ENCODE results near the gene WSCD2.
"Not testable (repeated sequence)": the region's sequence is repeated elsewhere in the genome, so short reads cannot be mapped to it uniquely, and the experiment has no call there.

Gene WSCD2

DNA sequence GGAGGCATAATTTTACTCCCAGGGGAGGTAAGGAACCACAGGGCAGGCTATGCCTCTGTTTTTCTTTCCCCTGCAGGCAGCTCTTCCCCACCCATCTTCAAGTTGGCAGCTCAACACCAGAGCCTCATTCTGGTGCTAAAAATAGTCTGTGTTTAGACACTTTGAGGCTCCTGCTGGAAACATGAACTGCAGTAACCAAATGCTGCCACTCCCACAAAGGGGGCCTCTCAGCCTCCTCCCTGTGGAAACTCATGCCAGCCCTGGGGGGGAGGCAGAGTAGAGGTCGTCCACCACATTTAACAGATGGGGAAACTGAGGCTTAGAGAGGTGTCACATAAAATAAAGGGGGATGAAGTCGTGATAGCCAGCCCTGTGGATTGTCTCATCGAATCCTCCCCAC lies 61.4 kb downstream of the WSCD2 start:
- DNase-seq (ENCODE audit: insufficient read length, low spot score) (no peak), FAIRE-seq (no peak)

DNA sequence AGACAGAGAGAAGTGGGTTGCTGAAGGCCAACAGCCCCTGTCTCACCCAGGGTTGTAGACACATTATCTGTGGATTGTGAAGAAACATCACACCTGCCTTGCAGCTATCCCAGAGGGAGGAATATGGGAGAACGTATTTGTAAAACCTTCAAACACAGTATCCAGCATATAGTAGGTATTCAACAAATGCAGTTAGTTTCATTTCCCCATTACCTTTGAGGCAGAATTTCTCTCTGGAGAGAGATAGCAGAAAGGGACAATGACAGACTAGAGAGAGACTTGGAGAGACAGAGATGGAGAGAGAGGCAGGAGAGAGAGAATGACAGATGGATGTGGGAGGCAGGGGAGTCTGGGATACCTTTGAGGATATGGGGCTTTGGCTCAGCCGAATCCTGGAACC lies 62.0 kb downstream of the WSCD2 start:
- FAIRE-seq (no peak), DNase-seq (ENCODE audit: insufficient read length, low spot score) (no peak)

DNA sequence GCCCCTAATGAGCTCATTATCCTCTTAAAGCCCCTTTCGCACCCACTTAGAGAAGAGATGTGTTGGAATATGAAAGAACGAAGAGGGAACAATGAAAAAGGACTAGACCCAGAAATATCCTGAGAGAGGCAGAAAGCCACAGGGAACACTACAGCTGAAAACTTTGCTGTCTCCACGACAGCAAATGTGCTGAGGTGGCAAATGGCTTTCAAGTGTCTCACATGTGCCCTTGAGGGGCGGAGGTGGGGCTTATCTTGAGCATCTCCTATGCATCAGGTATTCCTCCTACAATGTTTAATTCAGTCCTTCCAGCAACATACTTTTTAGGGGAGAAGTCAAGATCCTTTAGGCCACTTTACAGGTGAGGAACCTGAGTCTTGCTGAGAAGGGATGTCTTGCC lies 62.9 kb downstream of the WSCD2 start:
- no peak for FAIRE-seq
- no peak for DNase-seq (ENCODE audit: insufficient read length, low spot score)

DNA sequence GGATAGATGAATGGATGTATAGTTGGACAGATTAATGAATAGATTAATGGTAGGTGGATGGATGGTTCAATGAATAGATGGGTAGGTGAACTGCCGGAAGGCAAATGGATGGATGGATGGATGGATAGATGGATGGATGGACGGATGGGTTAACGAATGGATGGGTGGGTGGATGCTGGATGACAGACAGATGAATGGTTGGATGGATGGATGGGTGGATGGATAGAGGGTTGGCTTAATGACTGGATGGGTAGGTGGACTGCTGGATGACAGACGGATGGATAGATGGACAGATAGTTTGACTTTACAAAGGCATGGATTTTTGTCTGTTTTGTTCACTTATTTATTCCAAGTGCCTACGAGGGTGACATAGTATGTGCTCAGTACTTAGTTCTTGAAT lies 64.4 kb downstream of the WSCD2 start:
- FAIRE-seq = no peak
- DNase-seq (ENCODE audit: insufficient read length, low spot score) = no peak

DNA sequence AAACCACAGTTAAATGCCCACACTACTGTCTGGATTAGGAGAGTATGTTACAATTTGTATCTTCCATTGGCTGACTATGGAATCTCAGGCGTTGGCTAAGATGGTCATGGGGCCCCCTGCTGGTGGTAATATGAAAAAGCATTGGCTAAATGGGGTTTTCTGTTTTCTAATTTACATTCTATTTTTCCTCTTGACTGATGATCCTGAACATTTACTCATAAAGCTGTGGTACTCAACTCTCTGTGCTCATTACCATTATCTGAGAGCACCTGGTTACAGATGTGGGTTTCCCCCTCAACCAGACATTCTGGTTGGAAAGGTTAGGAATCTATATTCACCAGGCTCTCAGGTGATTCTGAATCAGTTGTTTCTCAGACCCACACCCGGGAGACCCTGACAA lies 64.8 kb downstream of the WSCD2 start:
- DNase-seq (ENCODE audit: insufficient read length, low spot score) (peak; percentile 35), FAIRE-seq (no peak)

DNA sequence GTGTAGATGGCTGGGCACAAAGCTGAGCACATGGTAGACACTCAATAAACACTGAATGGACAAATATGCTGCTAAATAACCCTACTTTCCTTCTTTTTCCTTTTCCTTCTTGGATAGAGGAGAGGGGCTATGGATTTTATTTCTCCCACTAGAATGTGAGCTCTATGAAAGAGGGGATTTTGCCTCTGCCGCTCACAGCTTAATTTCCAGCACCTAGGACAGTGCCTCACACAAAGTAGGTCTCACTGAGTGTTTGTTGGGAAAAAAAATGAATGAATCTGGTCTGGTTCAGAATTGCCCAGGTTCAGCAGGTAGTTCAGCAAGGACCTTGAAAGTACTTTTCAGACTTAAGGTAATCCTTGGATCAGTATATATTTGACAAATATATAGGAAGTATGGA lies 65.5 kb downstream of the WSCD2 start:
- DNase-seq (ENCODE audit: insufficient read length, low spot score) (no peak), FAIRE-seq (no peak)

DNA sequence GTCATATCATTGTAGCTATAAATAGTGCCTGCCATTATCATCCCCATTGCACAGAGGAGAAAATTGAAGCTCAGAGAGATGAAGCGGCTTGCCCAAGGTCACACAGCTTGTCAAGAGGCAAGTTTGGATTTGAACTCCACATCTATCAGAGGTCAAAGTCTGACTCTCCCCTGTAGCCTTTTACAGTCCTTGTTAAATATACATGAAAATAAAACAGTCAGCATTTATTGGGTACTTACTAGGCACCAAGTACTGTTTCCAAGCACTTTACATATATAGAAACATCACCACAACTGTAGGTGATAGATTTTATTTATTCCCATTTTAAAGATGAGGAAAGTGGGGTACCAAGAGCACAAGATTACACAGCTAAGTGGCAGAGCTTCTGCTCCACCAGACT lies 67.2 kb downstream of the WSCD2 start:
- DNase-seq (ENCODE audit: insufficient read length, low spot score) = no peak
- no peak for FAIRE-seq

DNA sequence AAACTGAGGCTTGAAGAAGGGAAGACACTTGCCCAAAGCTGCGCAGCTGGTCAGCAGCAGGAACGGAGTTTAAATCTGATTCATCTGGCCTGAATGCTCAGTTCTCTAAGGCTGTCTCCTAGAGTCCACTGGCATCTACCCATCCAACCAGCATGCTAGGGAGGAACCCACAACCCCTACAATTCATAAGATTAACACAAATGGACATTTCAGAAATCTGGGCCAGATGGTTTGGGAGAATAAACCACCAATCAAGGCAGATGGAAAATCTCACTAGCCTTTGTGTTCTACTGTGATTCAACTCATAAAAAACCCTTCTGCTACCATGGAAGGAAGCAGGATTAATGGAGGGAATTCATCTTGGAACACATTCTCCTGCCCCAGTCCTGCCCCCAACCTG lies 67.8 kb downstream of the WSCD2 start:
- DNase-seq (ENCODE audit: insufficient read length, low spot score) = no peak
- no peak for FAIRE-seq

DNA sequence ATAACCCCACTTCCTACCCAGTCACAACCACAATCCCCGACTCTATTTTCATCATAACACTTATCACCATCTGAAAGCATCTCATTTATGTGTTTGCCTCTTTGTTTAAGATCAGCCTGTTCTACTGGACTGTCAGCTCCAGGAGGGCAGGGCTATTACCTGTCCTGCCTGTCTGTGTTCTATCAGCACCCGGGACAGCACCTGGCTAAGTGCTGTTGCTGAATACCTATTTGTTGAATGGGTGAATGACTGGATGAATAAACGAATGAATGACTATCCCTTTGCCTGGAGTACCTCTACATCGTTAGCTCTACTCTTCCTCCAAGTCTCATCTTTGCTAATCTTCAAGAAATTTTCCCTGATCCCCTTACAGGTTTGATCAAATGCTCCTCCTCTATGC lies 69.0 kb downstream of the WSCD2 start:
- FAIRE-seq (no peak), DNase-seq (ENCODE audit: insufficient read length, low spot score) (no peak)

DNA sequence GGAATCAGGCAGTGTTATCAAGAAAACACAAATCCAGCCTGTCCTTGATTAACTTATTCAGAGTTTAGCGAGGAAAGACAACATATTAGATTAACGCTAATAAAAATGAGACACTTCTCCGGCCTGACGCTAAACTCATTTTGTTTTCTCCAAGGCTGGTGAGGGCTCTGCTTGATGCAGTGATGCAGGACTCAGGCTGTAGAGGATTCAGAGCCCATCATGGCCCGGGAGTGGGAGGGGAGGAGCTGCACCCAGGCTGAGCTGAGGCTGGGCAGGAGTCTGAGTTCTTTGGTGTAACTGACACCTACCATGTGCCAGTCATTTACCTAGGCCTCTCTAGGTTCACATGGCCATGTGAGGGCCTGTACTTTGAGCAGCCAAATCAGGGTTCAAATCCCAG lies 70.0 kb downstream of the WSCD2 start:
- FAIRE-seq = no peak
- no peak for DNase-seq (ENCODE audit: insufficient read length, low spot score)

DNA sequence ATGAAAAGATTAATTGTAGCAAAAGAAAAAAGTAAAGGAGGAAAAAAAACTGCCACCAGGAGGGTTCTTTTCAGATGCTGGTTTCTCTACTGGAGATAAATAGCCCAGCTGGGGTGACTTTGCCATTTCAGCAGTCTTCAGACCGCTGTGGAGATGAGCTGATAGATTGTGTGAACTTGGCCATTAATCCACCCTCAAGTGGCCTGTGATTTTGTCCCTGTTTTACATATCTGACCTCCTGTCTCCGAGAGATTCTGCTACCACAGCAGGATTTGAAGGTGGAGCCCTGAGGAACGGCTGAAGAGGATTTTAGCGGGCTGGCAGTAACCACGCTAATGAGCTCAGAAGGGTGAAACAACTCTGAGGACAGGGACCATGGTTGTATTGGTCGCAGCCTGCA lies 72.7 kb downstream of the WSCD2 start:
- no peak for DNase-seq (ENCODE audit: insufficient read length, low spot score)

DNA sequence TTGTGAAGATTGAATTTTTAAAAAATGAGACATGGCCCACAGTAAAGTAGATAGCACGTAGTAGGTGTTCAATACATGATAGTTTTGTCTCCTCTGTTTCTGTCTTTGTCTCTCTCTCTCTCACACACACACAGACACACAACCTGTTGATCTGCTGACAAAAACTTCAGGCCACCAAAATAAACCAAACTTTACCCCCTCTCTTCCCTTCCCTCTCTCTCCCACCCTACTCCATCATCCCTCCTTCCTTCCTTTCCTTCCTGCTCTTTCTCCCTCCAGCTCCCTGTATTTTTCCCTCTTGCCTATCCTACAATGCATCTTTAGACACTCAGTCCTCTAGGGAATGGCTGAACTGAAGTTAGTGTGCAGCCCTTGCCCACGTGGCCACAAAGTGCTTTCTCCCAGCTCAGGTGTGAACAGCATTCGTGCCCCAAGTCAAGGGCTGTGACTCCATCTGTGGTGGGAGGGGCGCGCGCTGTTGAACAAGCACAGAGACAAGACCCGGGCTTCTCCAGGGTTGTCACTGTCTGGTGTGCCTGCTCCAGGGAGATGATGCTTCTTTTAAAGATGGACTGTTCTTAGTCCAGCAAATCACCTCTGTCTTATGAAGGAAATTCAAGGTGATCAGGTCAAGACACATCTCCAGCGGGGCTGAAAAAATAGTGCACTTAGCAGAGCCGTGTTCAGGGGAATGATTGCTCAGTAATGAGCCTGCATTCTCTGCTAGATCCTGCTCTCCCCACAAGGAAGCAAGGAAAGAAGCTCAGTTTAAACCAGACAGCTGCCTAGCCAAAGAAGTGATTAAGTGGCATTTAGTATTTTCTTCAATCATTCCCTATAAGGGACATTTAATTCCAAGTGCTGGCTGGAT lies 75.3 kb downstream of the WSCD2 start:
- FAIRE-seq (no peak), DNase-seq (ENCODE audit: insufficient read length, low spot score) (no peak)

More for the DNA sequence above, 72.7 kb downstream of the WSCD2 start:
- FAIRE-seq = no peak

DNA sequence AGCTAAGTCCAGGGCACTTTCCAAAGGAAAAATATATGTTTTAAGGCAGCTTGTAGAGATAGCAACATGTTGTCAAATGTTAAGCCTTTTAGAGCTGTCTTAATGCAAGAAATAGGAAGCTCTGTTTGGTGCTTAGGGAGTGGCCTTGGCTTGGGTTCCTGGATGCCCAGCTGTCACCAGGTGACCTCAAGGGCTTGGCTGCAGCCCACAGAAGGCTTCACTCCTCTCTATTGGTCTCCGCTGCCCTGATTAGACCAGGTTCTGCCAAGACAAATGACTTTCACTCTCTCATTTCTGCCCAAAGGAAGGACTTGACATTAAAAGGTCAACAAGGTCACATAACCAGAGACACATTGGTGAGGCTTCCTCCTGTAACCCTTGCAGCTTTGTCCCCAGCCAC lies 76.8 kb downstream of the WSCD2 start:
- no peak for DNase-seq (ENCODE audit: insufficient read length, low spot score)
- no peak for FAIRE-seq

DNA sequence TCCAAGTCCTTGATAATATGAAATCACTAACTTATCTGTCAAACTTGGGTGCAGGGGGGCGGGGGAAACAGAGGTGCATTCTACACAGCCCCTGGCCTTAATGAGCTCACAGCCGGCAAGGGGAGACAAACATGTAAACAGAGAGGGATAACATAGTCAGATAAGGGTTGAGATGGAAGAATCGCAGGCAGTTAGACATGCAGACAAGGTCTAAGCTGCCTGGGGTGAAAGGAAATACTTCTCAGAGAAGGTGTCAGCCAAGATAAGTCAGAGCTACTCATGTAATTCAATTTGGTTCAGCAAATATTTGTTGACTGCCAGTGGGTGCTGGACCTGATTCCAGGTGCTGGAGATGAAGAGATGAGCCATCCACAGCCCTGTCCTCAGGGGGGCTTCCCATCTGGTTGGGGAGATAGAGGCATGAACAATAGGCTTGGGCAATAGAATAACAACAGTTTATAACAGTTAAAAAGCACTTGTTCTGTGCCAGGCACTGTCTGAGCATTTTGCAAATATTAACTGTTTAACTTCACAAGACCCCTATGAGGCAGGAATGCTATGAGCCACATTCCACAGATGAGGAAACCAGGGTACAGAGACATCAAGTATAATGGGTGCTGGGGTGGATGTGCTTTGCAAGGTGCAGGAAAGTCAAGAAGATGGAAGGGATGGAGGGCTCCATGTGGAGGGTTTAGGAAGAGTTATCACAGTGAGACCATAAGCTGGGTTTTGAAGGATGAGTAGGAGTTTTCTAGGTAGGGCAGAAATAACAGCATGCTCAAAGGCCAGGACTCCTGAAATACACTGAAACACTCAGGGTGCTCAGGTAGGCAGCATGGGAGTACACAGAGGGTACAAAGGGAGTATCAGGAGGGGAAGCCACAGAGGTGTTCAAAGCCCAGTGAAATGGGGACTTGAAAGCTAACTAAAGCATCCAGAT lies 79.0 kb downstream of the WSCD2 start:
- DNase-seq (ENCODE audit: insufficient read length, low spot score) (no peak), FAIRE-seq (no peak)

DNA sequence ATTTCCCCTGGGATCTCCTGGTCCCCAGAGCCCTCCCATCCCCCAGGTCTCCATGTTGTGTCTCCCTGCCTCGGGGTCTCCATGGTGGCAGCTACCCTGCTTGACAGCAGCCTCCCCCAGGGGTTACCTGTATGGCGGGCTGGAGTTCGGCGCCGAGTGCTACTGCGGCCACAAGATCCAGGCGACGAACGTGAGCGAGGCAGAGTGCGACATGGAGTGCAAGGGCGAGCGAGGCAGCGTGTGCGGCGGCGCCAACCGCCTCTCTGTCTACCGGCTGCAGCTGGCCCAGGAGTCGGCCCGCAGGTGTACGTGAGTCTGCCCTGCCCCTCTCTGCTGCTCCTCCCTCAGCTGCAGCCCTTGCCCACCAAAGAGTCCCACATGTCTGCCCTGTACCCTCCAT lies 80.9 kb downstream of the WSCD2 start:
- DNase-seq (ENCODE audit: insufficient read length, low spot score) = no peak
- no peak for FAIRE-seq

DNA sequence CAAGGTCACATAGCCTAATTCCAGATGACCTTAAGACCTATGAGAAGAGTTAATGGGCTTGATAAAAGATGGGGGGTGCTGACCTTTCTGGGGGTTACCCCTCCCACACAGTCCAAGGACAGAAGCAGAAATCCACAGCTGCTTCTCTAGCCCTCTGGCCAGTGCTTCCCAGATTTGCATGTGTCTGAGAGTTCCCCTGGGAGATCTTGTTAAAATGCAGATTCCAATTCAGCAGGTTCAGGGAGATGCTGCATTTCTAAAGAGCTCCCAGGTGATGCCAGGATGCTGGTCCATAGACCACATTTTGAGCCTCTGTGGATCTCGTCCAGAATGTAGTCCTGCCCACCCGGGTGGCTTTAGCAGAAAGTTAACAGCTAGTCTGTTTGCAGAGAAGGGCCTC lies 82.1 kb downstream of the WSCD2 start:
- no peak for DNase-seq (ENCODE audit: insufficient read length, low spot score)
- no peak for FAIRE-seq

DNA sequence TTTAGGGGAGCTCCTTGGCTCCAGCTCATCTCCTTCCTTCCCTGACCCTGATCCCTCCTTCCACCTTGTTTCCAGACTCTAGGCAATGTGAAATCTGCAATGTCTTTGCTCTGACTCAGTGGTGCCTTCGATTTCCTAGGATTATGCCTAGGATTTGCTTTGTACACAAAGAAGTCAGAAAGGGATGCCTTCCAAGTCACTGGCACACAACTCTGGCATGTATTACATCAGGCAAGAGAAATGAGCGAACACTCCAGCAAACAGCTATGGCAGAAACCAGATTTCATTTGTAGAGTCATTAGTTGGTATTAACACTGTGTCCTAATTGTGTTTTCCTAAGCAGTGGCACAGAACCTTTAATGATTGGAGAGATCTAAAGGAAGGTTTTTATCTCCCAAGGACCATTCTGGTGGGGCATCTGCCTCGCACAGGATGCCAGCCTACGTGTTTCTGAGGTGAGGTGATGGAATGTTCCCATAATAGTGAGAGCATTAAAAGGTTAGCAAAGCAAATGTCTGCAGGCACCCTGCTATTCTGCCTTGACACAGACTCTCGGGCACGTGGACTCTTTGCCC lies 84.9 kb downstream of the WSCD2 start:
- FAIRE-seq (no peak), DNase-seq (ENCODE audit: insufficient read length, low spot score) (no peak)

DNA sequence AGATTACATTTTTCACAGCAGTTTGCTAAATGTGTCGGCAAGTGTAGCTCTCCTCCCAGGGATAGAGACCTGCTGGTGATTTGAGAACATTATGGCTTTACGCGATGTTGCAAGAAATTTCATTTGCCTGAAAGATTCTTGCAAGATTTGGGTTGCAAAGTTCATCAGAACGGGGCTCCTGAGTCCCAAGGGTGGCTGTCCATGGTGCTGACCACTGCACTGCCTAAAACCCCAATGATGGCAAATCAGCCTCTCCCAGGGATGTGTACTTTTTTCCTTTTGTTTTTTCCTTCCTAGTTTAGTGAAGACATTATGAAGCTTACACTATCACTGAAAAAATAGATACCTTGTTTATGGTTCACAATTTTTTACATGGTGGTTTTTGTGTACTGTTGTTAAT lies 85.4 kb downstream of the WSCD2 start:
- DNase-seq (ENCODE audit: insufficient read length, low spot score) = peak; percentile 31
- FAIRE-seq = no peak

DNA sequence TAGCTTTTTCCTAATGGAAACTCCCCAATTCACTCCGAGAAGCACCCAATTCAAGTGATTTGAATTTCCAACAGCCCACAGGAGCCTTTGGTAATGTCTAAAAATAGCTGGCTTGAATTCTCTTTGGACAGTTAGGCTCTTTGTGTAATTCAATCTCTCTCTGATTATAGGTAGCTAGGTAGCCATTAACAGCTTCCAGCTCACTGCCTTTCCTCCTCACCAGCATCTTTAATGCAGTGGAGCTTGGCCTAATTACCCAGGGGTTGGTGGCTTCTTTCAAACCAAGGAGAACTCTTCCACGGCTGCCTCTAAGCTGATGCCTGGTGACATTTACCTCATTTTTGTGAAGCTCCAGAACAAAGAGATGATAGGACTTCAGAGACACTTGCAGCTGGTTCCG lies 86.4 kb downstream of the WSCD2 start:
- FAIRE-seq = no peak
- no peak for DNase-seq (ENCODE audit: insufficient read length, low spot score)

DNA sequence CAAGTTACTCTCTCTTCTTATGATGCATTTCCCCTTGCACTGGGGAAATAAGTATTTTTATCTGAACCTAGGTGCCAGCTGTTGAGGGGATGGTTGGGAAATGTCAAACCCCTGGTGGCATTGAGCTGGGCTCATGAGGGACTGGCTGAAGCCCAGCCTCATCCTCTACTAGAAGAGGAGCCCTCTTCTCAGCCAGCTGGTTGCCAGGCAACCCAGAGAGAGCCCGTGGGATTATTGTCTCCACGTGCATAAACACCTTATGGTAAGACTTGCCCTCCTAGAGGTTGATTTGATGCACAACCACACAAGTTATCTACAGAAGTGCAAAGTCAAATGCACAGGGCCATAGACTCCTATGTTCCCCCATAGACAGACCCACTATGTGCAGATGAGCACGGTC lies 89.8 kb downstream of the WSCD2 start:
- FAIRE-seq = no peak

DNA sequence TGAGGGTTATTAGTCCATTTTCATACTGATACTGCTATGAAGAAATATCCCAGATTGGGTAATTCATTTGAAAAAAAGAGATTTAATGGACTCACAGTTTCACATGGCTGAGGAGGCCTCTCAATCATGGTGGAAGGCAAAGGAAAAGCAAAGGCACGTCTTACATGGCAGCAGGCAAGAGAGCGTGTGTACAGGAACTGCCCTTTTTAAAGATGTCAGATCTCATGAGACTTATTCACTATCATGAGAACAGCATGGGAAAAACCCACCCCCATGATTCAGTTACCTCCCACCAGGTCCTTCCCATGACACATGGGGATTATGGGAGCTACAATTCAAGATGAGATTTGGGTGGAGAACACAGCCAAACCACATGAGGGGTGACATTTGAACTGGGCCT lies 96.0 kb downstream of the WSCD2 start:
- not testable (repeated sequence) for FAIRE-seq; DNase-seq (ENCODE audit: insufficient read length, low spot score)

More for the DNA sequence above, 89.8 kb downstream of the WSCD2 start:
- DNase-seq (ENCODE audit: insufficient read length, low spot score) = no peak
